Esophagus muscularis mucosa (tissue), 4 donors: Measurements from ENCODE around the gene COX6A1.

Experiments
- CTCF ChIP-seq, 3 experiments: fragments of 200-600 bp in 2 of 3; fragments of 450-650 bp in 1 of 3; sonication (generic) in 2 of 3; IDR thresholded peaks; one replicate each; pipeline ENCODE4 v1.5.1; 2017 to 2019; ENCODE audit warnings: antibody characterized with exemption in 3 of 3, mild to moderate bottlenecking in 2 of 3, moderate library complexity in 1 of 3
- EP300 ChIP-seq: sonication (generic); formaldehyde crosslinking; IDR thresholded peaks from one replicate; pipeline ENCODE4 v1.6.1; 2017; ENCODE audit warnings: antibody characterized with exemption
- POLR2A ChIP-seq: fragments of 450-650 bp; IDR thresholded peaks from one replicate; pipeline ENCODE4 v1.6.1; 2017; ENCODE audit warnings: antibody characterized with exemption, moderate library complexity, mild to moderate bottlenecking, low read depth
- POLR2AphosphoS5 ChIP-seq, 2 donors: sonication (generic); formaldehyde crosslinking; IDR thresholded peaks; one replicate each; pipeline ENCODE4 v1.6.1; 2017; ENCODE audit warnings: antibody characterized with exemption in 2 of 2

DNA sequence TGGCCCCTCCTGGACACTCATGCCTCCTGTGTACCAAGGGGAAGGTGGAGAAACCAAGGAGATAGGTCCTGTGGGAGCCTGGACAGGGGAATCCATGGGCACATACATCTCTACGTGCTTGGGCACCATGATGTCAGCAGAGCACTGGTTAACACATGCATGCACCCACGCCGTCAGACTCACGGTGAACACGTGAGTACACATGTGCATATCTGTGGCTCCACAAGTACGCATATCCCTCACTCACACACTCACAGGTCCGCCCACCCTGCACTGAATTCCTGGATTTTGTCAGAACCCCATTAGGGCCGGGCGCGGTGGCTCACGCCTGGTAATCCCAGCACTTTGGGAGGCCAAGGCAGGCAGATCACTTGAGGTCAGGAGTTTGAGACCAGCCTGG lies 29.1 kb upstream of the COX6A1 start:
- no peak for TF ChIP-seq CTCF (IDR thresholded peaks at IDR 0.05)
- no peak for TF ChIP-seq EP300
- TF ChIP-seq POLR2AphosphoS5 (IDR thresholded peaks at IDR 0.05) = no peak
- TF ChIP-seq POLR2A = no peak
